Omental fat pad (tissue), 4 donors: Measurements from ENCODE around the gene LACTB. TPM values are rescaled to one million over a fixed set of nuclear protein-coding genes. Genes with fewer than 3 reads are reported as not detected.

ENCODE experiments used
- ATAC-seq: fragments of 150-250 bp; one replicate; pipeline ENCODE4 v1.9.1; 2016; ENCODE audit warnings: mild to moderate bottlenecking, moderate library complexity; ENCODE audit not compliant: low FRiP score
- DNase-seq: peaks from one replicate; pipeline ENCODE4 v3.0.0-alpha.2; 2019; ENCODE audit warnings: low spot score
- CTCF ChIP-seq, 3 donors: fragments of 450-650 bp; IDR thresholded peaks; one replicate each; pipeline ENCODE4 v1.5.1; 2016 to 2017; ENCODE audit warnings: antibody characterized with exemption in 3 of 3, mild to moderate bottlenecking in 3 of 3, moderate library complexity in 2 of 3
- total RNA-seq, 4 donors: library from RNA; depleted of rRNA; stranded (reverse); fragments of >200 nt; gene quantifications; one replicate each; pipeline ENCODE4 v1.1.0, GENCODE V29; 2016

LACTB gene
- total RNA-seq, 4 donors from 2014 or later, result 12.9 to 38.5 (median 20.6) TPM

DNA sequence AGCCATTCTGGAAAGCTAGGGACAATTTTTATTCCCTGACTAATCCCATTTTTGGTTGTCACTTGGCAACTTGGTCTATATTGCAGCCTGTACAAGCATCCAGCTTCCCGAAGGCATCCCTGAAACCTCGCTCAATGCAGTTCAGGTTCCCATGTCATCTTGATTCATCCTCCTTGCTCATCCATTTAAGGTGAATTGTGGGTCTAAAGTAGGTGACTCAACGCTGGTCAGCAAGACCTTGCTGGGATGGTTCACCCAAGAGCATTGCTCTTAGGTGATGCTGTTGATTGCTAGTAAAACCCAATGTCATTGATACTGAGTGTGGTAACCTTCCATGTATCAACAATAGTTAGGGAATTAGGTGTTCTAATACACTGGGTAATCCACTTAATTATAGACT is 54.6 kb downstream of the LACTB start:
- no peak for ATAC-seq
- DNase-seq, result no peak
- no peak for TF ChIP-seq CTCF (IDR thresholded peaks at IDR 0.05)

GRCh38 chr15:63178034-63178433 is 56.4 kb downstream of the LACTB start:
- ATAC-seq (no peak), DNase-seq (no peak)
- no peak for TF ChIP-seq CTCF (IDR thresholded peaks at IDR 0.05)

DNA sequence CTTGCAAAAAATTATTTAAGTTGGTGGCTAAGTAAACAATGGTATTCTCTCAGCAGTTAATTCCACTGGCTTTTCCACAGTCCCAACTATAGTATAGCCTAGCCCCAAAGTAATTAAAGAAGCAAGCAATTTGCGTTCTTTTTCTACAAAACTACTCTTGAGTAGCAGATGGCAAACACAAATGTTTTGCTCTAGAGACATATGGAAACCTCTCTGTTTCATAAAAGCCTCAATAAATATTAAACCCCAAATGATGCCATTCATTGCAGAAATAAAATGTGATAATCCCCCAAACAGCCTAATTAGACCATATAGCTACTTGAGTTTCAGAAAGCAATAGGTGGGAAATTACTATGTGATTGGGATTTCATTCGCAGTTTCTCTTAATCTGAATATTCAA is 59.1 kb downstream of the LACTB start:
- DNase-seq, result no peak
- ATAC-seq, result no peak
- no peak for TF ChIP-seq CTCF (IDR thresholded peaks at IDR 0.05)

GRCh38 chr15:63181648-63182047 is 60.0 kb downstream of the LACTB start:
- TF ChIP-seq CTCF (IDR thresholded peaks at IDR 0.05), result no peak
- ATAC-seq (no peak), DNase-seq (no peak)

DNA sequence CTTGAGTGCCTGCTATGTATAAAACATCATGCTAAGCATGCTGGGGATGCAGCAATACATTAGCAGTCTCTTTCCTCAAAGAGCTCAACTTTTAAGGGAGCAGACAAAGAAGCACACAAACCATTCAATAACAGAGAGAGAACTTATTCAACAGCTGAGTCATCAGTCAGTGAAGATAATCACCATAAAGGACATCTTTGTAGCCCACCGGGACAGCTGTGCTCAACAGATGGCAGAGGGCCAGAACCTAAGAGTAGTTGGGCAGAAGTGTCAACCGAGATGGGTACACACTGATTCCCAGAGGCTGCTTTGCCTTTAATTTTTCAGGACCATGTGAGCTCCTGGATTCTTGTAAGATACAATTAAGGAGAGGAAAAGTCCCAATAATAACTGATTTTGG is 63.5 kb downstream of the LACTB start:
- ATAC-seq, result no peak
- DNase-seq, result no peak
- no peak for TF ChIP-seq CTCF (IDR thresholded peaks at IDR 0.05)

DNA sequence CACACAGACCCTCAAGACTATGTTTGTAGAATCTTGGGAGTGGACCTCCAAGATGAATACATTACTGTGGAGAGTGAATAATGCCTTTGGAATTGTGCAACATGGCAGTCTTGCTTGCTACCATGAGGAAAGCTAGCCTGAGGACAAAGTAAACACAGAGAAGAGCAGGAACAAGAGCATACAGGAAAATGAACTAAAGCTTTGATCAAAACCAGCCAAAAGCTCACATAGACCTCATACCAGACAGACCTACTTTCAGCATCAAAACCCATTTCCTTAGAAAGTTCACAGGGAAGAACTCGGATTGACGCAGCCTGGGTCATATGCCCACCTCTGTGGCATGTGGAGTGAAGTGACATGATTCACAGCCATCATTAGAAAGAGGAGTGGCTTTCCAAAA is 64.4 kb downstream of the LACTB start:
- ATAC-seq, result no peak
- TF ChIP-seq CTCF (IDR thresholded peaks at IDR 0.05), result no peak
- DNase-seq, result no peak

- no peak for TF ChIP-seq CTCF (IDR thresholded peaks at IDR 0.05)
- no peak for DNase-seq
- no peak for ATAC-seq
These were observed 66.0 kb downstream of the LACTB start for GRCh38 chr15:63187589-63188226.
